ENCODE results near the gene ZNF385A.

ZNF385A gene

GRCh38 chr12:54392485-54393206, 8.1 kb upstream of the ZNF385A start:
- DNase-seq = no peak

DNA sequence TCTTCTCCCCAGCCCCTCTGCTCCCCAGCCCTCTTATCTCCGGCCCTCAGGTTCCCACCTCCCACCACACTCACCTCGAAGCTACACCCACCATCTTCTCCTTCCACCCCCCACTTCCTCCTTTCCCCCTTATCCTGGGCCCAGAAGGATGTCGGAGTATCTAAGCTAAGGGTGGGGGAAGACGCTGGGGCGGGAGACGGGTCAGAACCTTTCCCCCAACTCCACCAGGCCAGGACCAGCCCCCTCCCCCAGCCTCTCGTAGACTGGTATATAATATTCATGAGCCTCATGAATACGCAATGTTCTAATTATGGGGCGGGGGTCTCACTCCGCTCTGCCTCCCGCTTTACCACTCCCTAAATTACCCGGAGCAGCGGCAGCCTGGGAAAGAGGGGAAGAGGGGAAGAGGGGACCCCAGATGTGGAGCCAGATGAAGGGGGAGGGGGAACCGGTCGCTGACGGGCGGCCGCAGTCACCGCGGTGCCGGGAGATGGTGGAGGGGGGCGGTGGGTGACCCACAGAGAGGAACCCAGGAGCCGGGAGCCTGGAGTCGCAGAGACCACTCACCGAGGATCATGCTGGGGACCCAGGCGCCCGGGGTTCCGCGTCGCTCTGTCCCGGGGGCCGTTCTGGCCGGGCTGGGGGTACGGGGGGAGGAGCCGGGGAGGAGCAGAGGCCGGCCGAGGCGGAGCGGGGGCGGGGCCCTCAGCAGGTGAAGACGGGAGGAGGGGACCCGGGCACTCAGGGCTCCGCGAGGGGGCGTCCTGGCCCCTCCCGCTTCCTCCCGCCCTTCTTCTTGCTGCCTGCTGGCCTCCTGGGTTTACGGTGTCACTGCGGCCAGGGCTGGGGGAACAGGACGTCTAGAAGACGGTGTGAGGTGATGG, 6.4 kb upstream of the ZNF385A start:
- peak in 1 of 2 donors; percentile 8 for DNase-seq

GRCh38 chr12:54390176-54390667, 5.7 kb upstream of the ZNF385A start:
- DNase-seq = no peak

DNA sequence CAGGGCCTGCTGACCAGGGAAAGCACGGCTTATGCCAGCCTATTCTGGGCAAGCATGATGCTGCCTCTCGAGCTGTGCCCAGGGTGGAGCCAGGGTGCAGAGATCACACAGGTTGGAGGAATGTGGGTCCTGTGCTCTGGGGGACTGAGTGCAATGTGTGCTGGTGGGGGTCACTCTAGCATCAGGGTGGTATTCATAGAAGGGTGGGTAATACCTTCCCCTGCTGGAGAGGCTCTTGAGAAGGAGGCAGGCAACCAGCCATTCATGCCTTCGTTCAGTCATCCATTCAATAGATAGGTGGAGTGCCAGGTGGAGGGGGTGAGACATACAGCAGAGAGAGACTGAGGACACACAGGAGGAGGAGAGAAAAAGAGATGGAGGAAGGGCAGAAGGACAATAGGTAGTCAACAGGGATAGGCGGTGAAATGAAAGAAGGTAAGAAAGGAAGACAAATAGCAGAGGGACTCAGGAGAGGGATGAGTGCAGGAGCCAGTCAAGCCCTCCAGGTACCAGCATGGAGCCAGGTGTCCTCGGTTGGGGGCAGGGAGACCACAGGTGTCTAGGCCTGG, 5.2 kb upstream of the ZNF385A start:
- no peak for DNase-seq

DNA sequence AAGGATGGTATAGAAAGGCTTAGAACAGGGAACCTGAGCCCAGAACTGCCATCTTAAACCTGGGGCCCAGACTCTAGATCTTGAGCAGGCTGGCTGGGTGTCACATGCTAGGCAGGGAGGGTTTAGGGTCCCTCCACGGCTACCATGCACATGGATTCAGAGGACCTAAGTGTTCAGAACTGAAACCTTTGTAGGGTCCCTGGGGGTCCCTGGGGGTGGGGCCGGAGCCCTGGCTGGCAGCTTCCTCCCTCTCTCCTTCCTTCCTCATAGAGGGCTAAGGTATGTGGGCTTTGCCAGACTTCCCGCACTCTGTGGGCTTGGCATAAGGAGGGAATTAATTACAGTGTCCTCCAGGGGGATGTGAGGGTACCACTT, 4.6 kb upstream of the ZNF385A start:
- no peak for DNase-seq

GRCh38 chr12:54388237-54389133, 4.0 kb upstream of the ZNF385A start:
- DNase-seq = no peak

GRCh38 chr12:54387114-54387467, 2.6 kb upstream of the ZNF385A start:
- DNase-seq = no peak

- no peak for DNase-seq
Observed at GRCh38 chr12:54386403-54387113, 2.0 kb upstream of the ZNF385A start.

DNA sequence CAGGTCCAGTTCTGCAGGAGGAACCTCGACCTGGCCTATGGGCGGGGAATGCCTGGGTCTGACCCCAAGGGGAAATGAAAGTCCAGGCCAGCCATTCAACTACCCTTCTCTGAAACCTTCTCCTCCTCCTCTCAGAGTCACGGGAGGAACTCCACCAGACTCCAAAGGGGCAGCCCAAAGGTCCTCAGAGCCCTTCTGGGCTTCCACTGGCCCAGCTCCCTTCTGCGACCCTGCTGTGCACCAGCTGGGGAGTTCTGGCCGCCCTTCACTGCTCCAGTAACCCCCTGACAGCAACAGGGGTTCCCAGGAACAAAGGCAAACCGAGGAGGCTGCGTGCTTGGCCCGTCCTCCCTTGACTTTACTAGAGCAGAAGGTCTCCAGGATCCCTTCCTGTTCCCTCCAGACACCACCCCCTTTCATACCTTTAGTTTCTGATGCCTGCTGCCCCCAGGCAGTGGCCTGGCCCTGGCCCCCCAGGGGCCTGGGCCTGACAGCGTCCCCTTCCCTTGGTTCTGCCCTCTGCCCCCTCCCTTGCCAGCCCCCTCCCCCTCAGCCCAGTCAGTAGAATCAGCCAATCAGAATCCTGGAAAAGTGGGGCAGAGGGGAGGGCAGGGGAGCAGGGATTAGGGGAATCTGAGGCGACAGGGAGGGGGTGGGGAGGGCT, 850 bp upstream of the ZNF385A start:
- no peak for DNase-seq

DNA sequence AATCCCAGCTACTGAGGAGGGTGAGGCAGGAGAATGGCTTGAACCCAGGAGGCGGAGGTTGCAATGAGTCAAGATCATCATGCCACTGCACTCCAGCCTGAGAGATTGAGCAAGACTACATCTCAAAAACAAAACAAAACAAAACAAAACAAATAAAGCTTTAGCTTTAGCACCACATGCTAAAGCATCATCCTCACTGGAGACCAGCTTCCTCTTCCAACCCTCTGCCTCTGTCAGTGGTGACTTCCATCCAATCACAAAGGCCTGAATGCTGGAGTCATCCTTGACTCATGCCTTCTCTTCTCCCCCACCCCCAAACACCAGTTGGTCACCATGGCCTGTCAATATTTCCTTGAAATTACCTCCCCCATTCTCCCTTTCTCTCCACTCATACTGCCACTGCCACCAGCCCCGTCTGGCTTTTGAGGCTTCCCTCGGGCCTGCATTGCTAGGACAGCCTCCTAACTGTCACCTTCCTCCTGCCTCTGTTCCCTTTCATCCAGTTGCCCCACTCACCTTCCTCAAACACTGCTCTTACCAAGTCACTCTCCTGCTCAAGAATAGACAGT, 1.4 kb downstream of the ZNF385A start:
- no peak for DNase-seq

DNA sequence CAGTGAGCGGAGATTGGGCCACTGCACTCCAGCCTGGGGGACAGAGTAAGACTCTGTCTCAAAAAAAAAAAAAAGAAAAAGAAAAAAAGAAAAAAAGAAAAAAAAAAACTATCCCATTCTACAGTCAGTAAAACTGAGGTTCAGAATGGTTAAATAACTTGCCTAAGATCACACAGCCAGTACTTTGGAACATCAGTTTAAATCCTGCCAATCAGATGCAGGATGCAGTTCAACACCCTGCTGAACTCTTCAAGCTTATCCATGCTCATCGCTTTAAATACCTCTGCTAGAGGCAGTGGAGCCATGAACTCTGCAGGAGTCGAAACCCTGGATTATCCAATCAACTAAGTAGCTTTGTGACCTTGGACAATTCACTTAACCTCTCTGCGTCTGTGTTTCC, 3.4 kb downstream of the ZNF385A start:
- no peak for DNase-seq

- peak; percentile 79 to 85 for DNase-seq
Observed at GRCh38 chr12:54379398-54380201, 4.9 kb downstream of the ZNF385A start.

- DNase-seq = peak; percentile 21 to 51
Observed at GRCh38 chr12:54378796-54379397, 5.6 kb downstream of the ZNF385A start.

GRCh38 chr12:54377797-54378515, 6.6 kb downstream of the ZNF385A start:
- no peak for DNase-seq

- no peak for DNase-seq
Observed at GRCh38 chr12:54377007-54377406, 7.5 kb downstream of the ZNF385A start.

DNA sequence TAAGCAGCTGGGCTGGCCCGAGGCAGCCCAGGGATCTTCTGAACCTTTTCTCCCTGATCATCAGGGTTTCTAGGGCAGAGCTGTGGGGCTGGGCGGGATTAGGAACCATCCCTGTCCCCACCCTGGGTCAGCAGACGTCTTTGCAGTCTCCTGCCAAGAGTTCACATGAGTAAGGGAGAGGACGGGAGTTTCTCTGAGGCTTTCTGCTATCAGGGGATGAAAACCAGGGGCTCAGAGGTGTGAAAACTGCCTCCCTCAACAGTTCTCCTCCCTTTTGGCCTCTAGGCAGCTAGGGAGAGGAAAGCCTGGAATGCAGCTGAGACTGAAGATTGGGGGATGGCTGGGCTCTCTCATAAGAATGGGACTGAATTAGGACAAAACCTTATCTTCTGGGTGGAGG, 7.9 kb downstream of the ZNF385A start:
- no peak for DNase-seq

- DNase-seq = no peak
Observed at GRCh38 chr12:54375259-54375579, 9.3 kb downstream of the ZNF385A start.

- DNase-seq = no peak
Observed at GRCh38 chr12:54374562-54375258, 9.8 kb downstream of the ZNF385A start.

Data from hippocampal formation (tissue), 2 donors.